Karpas-422 (cell line): ENCODE data around the gene HOMER1. TPM values are rescaled to one million over a fixed set of nuclear protein-coding genes. Genes with fewer than 3 reads are reported as not detected.

ENCODE experiments used
- DNase-seq: peaks from one replicate; pipeline ENCODE4 v3.0.0-alpha.2; 2015
- H2AFZ ChIP-seq: fragments of 200-600 bp; sonication (generic); 2 replicates; pipeline ENCODE4 v1.6.1; 2014; ENCODE audit warnings: antibody characterized with exemption, low read length, mixed read lengths
- H3K27ac ChIP-seq: fragments of 200-600 bp; sonication (generic); 2 replicates; pipeline ENCODE4 v1.5.1; 2014; ENCODE audit warnings: mild to moderate bottlenecking, low read length, moderate library complexity
- H3K27me3 ChIP-seq: fragments of 200-600 bp; sonication (generic); 2 replicates; pipeline ENCODE4 v1.6.1; 2014; ENCODE audit warnings: low read length, mixed read lengths
- H3K36me3 ChIP-seq: fragments of 200-600 bp; sonication (generic); 2 replicates; pipeline ENCODE4 v1.6.1; 2014; ENCODE audit warnings: low read length, mixed read lengths; ENCODE audit not compliant: insufficient read depth
- H3K4me1 ChIP-seq: fragments of 200-600 bp; sonication (generic); 2 replicates; pipeline ENCODE4 v1.6.1; 2014; ENCODE audit warnings: mild to moderate bottlenecking, low read length, mixed read lengths
- H3K4me2 ChIP-seq: fragments of 200-600 bp; sonication (generic); 2 replicates; pipeline ENCODE4 v1.6.1; 2014; ENCODE audit warnings: low read length, low read depth, mild to moderate bottlenecking; ENCODE audit not compliant: poor library complexity, severe bottlenecking
- H3K4me3 ChIP-seq: fragments of 200-600 bp; sonication (generic); 2 replicates; pipeline ENCODE4 v1.5.1; 2014; ENCODE audit warnings: mild to moderate bottlenecking, antibody characterized with exemption, low read length, mixed read lengths
- H3K79me2 ChIP-seq: fragments of 200-600 bp; sonication (generic); 2 replicates; pipeline ENCODE4 v1.6.1; 2014; ENCODE audit warnings: mild to moderate bottlenecking, low read length, mixed read lengths
- H3K9ac ChIP-seq: fragments of 200-600 bp; sonication (generic); 2 replicates; pipeline ENCODE4 v1.6.0; 2014; ENCODE audit warnings: low read length
- H3K9me2 ChIP-seq: fragments of 200-600 bp; sonication (generic), shearing (Covaris generic); replicated peaks from 2 replicates; pipeline ENCODE4 v1.6.0; 2014; ENCODE audit warnings: mild to moderate bottlenecking, low read length, moderate library complexity; ENCODE audit not compliant: insufficient read depth
- H3K9me3 ChIP-seq: fragments of 300-700, 200-600 bp; sonication (generic); 2 replicates; pipeline ENCODE4 v1.6.1; 2014; ENCODE audit warnings: low read length, mixed read lengths
- H4K20me1 ChIP-seq: fragments of 200-600 bp; sonication (generic); 2 replicates; pipeline ENCODE4 v1.6.1; 2014; ENCODE audit warnings: mild to moderate bottlenecking, antibody characterized with exemption, low read length, low read depth; ENCODE audit not compliant: insufficient read depth
- total RNA-seq: library from RNA; depleted of rRNA; stranded (reverse); fragments of >200 nt; shearing (Covaris generic); gene quantifications from 2 replicates; pipeline ENCODE4 v1.2.3, GENCODE V29; 2014; ENCODE audit warnings: low replicate concordance

HOMER1 gene
- total RNA-seq, 1 experiment from 2014 or later, result 1.1 TPM

DNA sequence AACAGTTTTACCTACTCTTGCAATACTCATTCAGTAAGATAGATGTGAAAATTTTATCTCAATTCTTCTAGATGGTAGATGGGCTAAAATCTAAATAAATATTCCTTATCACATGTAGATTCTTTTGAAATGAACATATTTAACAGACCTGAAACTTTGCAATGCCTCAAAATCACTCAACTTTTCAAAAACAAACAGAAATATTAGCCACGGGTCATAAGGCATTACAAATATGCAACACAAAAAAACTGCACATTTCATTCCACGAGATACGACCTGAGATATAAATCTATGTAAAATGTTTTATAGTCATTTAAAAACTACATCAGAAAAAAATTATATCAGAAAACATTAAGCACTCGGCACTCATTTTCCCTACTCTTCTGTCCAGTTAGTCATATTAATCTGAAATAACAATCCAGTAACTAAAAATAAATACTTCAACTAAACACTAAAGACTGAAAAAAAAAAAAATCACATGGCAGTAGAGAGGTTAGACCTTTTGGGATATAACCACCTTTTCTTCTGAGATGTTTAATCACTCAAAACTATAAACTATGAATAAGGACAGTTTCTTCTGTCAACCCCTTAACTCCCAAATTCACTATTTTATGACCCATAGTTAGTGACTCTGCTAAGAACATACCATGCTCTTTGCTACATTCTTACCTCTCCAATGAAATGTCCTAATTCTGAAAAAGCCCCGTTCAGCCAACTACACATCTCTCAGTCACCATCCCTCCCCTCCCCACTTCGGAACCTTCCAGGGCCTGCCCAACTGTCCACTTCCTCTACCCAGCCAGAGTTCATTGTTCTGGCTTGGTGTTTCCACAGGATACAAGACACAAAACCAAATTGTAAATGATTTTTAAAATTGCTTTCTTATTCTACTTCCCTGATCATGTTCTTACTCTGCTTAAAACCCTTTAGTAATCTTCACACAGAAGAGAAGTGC is 6.4 kb downstream of the HOMER1 start:
- Histone ChIP-seq H3K27ac (no peak overlapping the region), H3K4me2 (no peak overlapping the region), H3K9me2 (no peaks in the 10 kb centered on the region), H3K36me3 (no peaks in the 10 kb centered on the region), H3K4me3 (no peak overlapping the region), H4K20me1 (no peaks in the 10 kb centered on the region), H3K9me3 (no peaks in the 10 kb centered on the region), H3K4me1 (no peaks in the 10 kb centered on the region), H2AFZ (no peak overlapping the region), H3K9ac (no peak overlapping the region), H3K27me3 (no peaks in the 10 kb centered on the region), H3K79me2 (no peaks in the 10 kb centered on the region)
- no peak for DNase-seq

DNA sequence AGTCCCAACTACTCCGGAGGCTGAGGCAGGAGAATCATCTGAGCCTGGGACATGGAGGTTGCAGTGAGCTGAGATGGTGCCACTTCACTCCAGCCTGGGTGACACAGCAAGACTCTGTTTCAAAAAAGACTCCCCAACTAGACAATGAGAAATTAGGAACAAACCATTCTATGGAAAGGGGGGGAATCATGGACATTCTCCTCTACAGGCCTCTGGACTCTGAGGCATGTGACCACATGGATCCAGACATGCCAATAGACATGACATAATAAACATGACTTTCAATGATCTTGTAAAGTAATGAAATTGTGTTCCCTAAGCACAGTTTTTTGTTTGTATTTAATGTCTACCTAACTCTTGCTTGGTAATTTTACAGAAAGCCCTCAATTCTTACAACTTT is 8.8 kb downstream of the HOMER1 start:
- Histone ChIP-seq H3K9me3 (no peaks in the 10 kb centered on the region), H3K4me2 (no peak overlapping the region), H3K4me1 (no peaks in the 10 kb centered on the region), H3K27me3 (no peaks in the 10 kb centered on the region), H2AFZ (no peak overlapping the region), H3K9me2 (no peaks in the 10 kb centered on the region), H3K27ac (no peak overlapping the region), H3K4me3 (no peak overlapping the region), H3K36me3 (no peaks in the 10 kb centered on the region), H3K9ac (no peak overlapping the region), H4K20me1 (no peaks in the 10 kb centered on the region), H3K79me2 (no peaks in the 10 kb centered on the region)
- DNase-seq, result no peak

GRCh38 chr5:79503794-79504495 is 10.0 kb downstream of the HOMER1 start:
- Histone ChIP-seq H4K20me1 (no peaks in the 10 kb centered on the region), H3K4me1 (no peaks in the 10 kb centered on the region), H3K27ac (no peak overlapping the region), H3K9ac (no peak overlapping the region), H3K4me3 (no peak overlapping the region), H3K4me2 (no peak overlapping the region), H3K27me3 (no peaks in the 10 kb centered on the region), H3K36me3 (no peaks in the 10 kb centered on the region), H3K9me2 (no peaks in the 10 kb centered on the region), H2AFZ (no peak overlapping the region), H3K79me2 (no peaks in the 10 kb centered on the region), H3K9me3 (no peaks in the 10 kb centered on the region)
- no peak for DNase-seq

GRCh38 chr5:79499640-79500273 is 14.2 kb downstream of the HOMER1 start:
- Histone ChIP-seq H3K36me3 (no peaks in the 10 kb centered on the region), H3K4me1 (no peaks in the 10 kb centered on the region), H3K27me3 (no peaks in the 10 kb centered on the region), H4K20me1 (no peaks in the 10 kb centered on the region), H3K9ac (no peak overlapping the region), H3K9me3 (no peaks in the 10 kb centered on the region), H3K4me2 (no peak overlapping the region), H3K27ac (no peak overlapping the region), H2AFZ (no peak overlapping the region), H3K4me3 (no peak overlapping the region), H3K79me2 (no peaks in the 10 kb centered on the region), H3K9me2 (no peaks in the 10 kb centered on the region)
- no peak for DNase-seq

GRCh38 chr5:79495311-79495710 is 18.6 kb downstream of the HOMER1 start:
- DNase-seq, result no peak
- no peak overlapping the region for H2AFZ ChIP-seq
- H3K79me2 ChIP-seq, result no peaks in the 10 kb centered on the region
- no peak overlapping the region for H3K4me3 ChIP-seq
- H4K20me1 ChIP-seq, result no peaks in the 10 kb centered on the region
- H3K4me2 ChIP-seq, result no peak overlapping the region
- H3K36me3 ChIP-seq, result no peaks in the 10 kb centered on the region
- H3K4me1 ChIP-seq, result no peaks in the 10 kb centered on the region
- H3K27me3 ChIP-seq, result no peaks in the 10 kb centered on the region
- no peaks in the 10 kb centered on the region for H3K9me2 ChIP-seq
- no peaks in the 10 kb centered on the region for H3K9me3 ChIP-seq
- H3K9ac ChIP-seq, result no peak overlapping the region
- H3K27ac ChIP-seq, result no peak overlapping the region

GRCh38 chr5:79493596-79494345 is 20.2 kb downstream of the HOMER1 start:
- H3K9me3 ChIP-seq, result no peaks in the 10 kb centered on the region
- no peaks in the 10 kb centered on the region for H4K20me1 ChIP-seq
- no peak for DNase-seq
- H3K4me2 ChIP-seq, result no peak overlapping the region
- no peaks in the 10 kb centered on the region for H3K9me2 ChIP-seq
- H3K4me1 ChIP-seq, result no peaks in the 10 kb centered on the region
- H3K36me3 ChIP-seq, result no peaks in the 10 kb centered on the region
- H3K4me3 ChIP-seq, result no peak overlapping the region
- no peaks in the 10 kb centered on the region for H3K79me2 ChIP-seq
- H3K27me3 ChIP-seq, result no peaks in the 10 kb centered on the region
- no peak overlapping the region for H3K9ac ChIP-seq
- no peak overlapping the region for H3K27ac ChIP-seq
- H2AFZ ChIP-seq, result no peak overlapping the region

DNA sequence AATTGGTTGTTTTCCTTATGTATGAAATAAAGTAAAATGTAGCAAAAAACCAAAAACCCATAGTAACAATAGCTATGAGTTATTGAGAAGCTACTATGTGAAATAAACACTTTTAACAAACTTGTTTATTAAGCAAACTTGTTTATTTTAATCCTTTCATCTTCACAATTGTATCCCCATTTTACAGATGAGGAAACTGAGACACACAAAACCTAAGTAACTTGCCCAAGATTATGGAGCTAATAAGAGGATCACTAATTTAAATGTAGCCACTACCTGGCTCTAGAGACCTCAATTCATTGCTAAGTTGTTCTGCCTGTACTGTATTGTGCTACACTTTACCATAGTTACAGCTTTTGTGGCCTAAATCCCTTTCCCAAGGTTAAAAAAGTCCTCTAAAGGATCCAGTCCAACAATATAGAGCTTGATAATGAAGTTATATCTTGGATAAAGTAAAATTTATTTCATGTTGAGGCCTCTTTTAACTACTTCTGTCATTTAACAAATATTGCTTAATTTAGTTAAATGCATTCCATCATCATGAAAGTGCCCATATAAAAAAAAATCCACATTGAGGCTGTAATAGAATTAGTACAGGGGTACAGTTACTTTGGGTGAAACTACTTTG is 22.1 kb downstream of the HOMER1 start:
- Histone ChIP-seq H4K20me1 (no peaks in the 10 kb centered on the region), H3K4me1 (no peaks in the 10 kb centered on the region), H2AFZ (no peak overlapping the region), H3K4me3 (no peak overlapping the region), H3K9me2 (no peaks in the 10 kb centered on the region), H3K27ac (no peak overlapping the region), H3K79me2 (no peaks in the 10 kb centered on the region), H3K27me3 (no peaks in the 10 kb centered on the region), H3K9me3 (no peaks in the 10 kb centered on the region), H3K36me3 (no peaks in the 10 kb centered on the region), H3K4me2 (no peak overlapping the region), H3K9ac (no peak overlapping the region)
- no peak for DNase-seq
